ENCODE measurements around the gene PEPD.
"Not testable (repeated sequence)": the region's sequence is repeated elsewhere in the genome, so short reads cannot be mapped to it uniquely, and the experiment has no call there.

The PEPD gene

GRCh38 chr19:33555726-33556125, 34.1 kb upstream of the PEPD start:
- not testable (repeated sequence) for H3K27ac Mint-ChIP-seq (ENCODE audit: low read depth); H3K27me3 Mint-ChIP-seq; H3K36me3 Mint-ChIP-seq (ENCODE audit: insufficient read depth); H3K4me3 Mint-ChIP-seq; H3K9me3 Mint-ChIP-seq; H3K4me1 Mint-ChIP-seq; DNase-seq (ENCODE audit: low spot score in 2 of 2); ATAC-seq (replicated peaks; ENCODE audit: extremely low read depth, poor library complexity, severe bottlenecking)

GRCh38 chr19:33554821-33555220, 33.2 kb upstream of the PEPD start:
- H3K4me1 Mint-ChIP-seq, result no peaks in the 10 kb centered on the region
- H3K27me3 Mint-ChIP-seq, result peaks cover 15% of the 10 kb centered on the region
- H3K36me3 Mint-ChIP-seq (ENCODE audit: insufficient read depth), result no peaks in the 10 kb centered on the region
- H3K27ac Mint-ChIP-seq (ENCODE audit: low read depth), result no peak overlapping the region
- H3K9me3 Mint-ChIP-seq, result no peaks in the 10 kb centered on the region
- H3K4me3 Mint-ChIP-seq, result no peak overlapping the region
- DNase-seq (ENCODE audit: low spot score in 2 of 2), result no peak
- no peak for ATAC-seq (replicated peaks; ENCODE audit: extremely low read depth, poor library complexity, severe bottlenecking)

GRCh38 chr19:33554391-33554790, 32.8 kb upstream of the PEPD start:
- H3K27ac Mint-ChIP-seq (ENCODE audit: low read depth), result no peak overlapping the region
- H3K36me3 Mint-ChIP-seq (ENCODE audit: insufficient read depth), result no peaks in the 10 kb centered on the region
- peaks cover 19% of the 10 kb centered on the region for H3K27me3 Mint-ChIP-seq
- no peaks in the 10 kb centered on the region for H3K9me3 Mint-ChIP-seq
- H3K4me1 Mint-ChIP-seq, result no peaks in the 10 kb centered on the region
- H3K4me3 Mint-ChIP-seq, result no peak overlapping the region
- no peak for ATAC-seq (replicated peaks; ENCODE audit: extremely low read depth, poor library complexity, severe bottlenecking)
- no peak for DNase-seq (ENCODE audit: low spot score in 2 of 2)

GRCh38 chr19:33553530-33554310, 32.1 kb upstream of the PEPD start:
- no peaks in the 10 kb centered on the region for H3K36me3 Mint-ChIP-seq (ENCODE audit: insufficient read depth)

GRCh38 chr19:33552928-33553279, 31.3 kb upstream of the PEPD start:
- no peaks in the 10 kb centered on the region for H3K36me3 Mint-ChIP-seq (ENCODE audit: insufficient read depth)
- H3K27me3 Mint-ChIP-seq, result peaks cover 17% of the 10 kb centered on the region
- ATAC-seq (replicated peaks; ENCODE audit: extremely low read depth, poor library complexity, severe bottlenecking) (no peak), DNase-seq (ENCODE audit: low spot score in 2 of 2) (no peak)
- H3K4me3 Mint-ChIP-seq, result no peak overlapping the region
- H3K4me1 Mint-ChIP-seq, result no peaks in the 10 kb centered on the region
- no peaks in the 10 kb centered on the region for H3K9me3 Mint-ChIP-seq
- no peak overlapping the region for H3K27ac Mint-ChIP-seq (ENCODE audit: low read depth)

More at GRCh38 chr19:33553530-33554310, 32.1 kb upstream of the PEPD start:
- DNase-seq (ENCODE audit: low spot score in 2 of 2) (no peak), ATAC-seq (replicated peaks; ENCODE audit: extremely low read depth, poor library complexity, severe bottlenecking) (no peak)
- no peak overlapping the region for H3K4me3 Mint-ChIP-seq
- no peaks in the 10 kb centered on the region for H3K9me3 Mint-ChIP-seq
- peaks cover 25% of the 10 kb centered on the region for H3K27me3 Mint-ChIP-seq
- no peaks in the 10 kb centered on the region for H3K4me1 Mint-ChIP-seq
- H3K27ac Mint-ChIP-seq (ENCODE audit: low read depth), result no peak overlapping the region

GRCh38 chr19:33552191-33552927, 30.8 kb upstream of the PEPD start:
- Mint-ChIP-seq H3K36me3 (ENCODE audit: insufficient read depth) (no peaks in the 10 kb centered on the region), H3K4me1 (no peaks in the 10 kb centered on the region), H3K27me3 (peaks cover 17% of the 10 kb centered on the region), H3K9me3 (no peaks in the 10 kb centered on the region), H3K4me3 (no peak overlapping the region), H3K27ac (ENCODE audit: low read depth) (no peak overlapping the region)
- ATAC-seq (replicated peaks; ENCODE audit: extremely low read depth, poor library complexity, severe bottlenecking) (no peak), DNase-seq (ENCODE audit: low spot score in 2 of 2) (no peak)

- no peak for ATAC-seq (replicated peaks; ENCODE audit: extremely low read depth, poor library complexity, severe bottlenecking)
- no peak for DNase-seq (ENCODE audit: low spot score in 2 of 2)
- Mint-ChIP-seq H3K4me3 (no peak overlapping the region), H3K36me3 (ENCODE audit: insufficient read depth) (no peaks in the 10 kb centered on the region), H3K4me1 (no peaks in the 10 kb centered on the region), H3K9me3 (no peaks in the 10 kb centered on the region), H3K27ac (ENCODE audit: low read depth) (no peak overlapping the region), H3K27me3 (peaks cover 24% of the 10 kb centered on the region)
Observed at GRCh38 chr19:33551676-33552075, 30.1 kb upstream of the PEPD start.

GRCh38 chr19:33550768-33551167, 29.2 kb upstream of the PEPD start:
- Mint-ChIP-seq H3K27ac (ENCODE audit: low read depth) (no peak overlapping the region), H3K36me3 (ENCODE audit: insufficient read depth) (no peaks in the 10 kb centered on the region), H3K4me3 (no peak overlapping the region), H3K9me3 (no peaks in the 10 kb centered on the region), H3K27me3 (peaks cover 27% of the 10 kb centered on the region), H3K4me1 (no peaks in the 10 kb centered on the region)
- DNase-seq (ENCODE audit: low spot score in 2 of 2), result no peak
- no peak for ATAC-seq (replicated peaks; ENCODE audit: extremely low read depth, poor library complexity, severe bottlenecking)

GRCh38 chr19:33547676-33548075, 26.1 kb upstream of the PEPD start:
- DNase-seq (ENCODE audit: low spot score in 2 of 2), result no peak
- H3K27ac Mint-ChIP-seq (ENCODE audit: low read depth), result no peak overlapping the region

GRCh38 chr19:33546656-33547055, 25.1 kb upstream of the PEPD start:
- DNase-seq (ENCODE audit: low spot score in 2 of 2), result no peak
- ATAC-seq (replicated peaks; ENCODE audit: extremely low read depth, poor library complexity, severe bottlenecking), result no peak
- Mint-ChIP-seq H3K36me3 (ENCODE audit: insufficient read depth) (no peaks in the 10 kb centered on the region), H3K4me1 (no peaks in the 10 kb centered on the region), H3K27me3 (peaks cover 65% of the 10 kb centered on the region), H3K4me3 (no peak overlapping the region), H3K9me3 (no peaks in the 10 kb centered on the region), H3K27ac (ENCODE audit: low read depth) (no peak overlapping the region)

More at GRCh38 chr19:33547676-33548075, 26.1 kb upstream of the PEPD start:
- Mint-ChIP-seq H3K4me1 (no peaks in the 10 kb centered on the region), H3K9me3 (no peaks in the 10 kb centered on the region), H3K4me3 (no peak overlapping the region), H3K27me3 (peaks cover 55% of the 10 kb centered on the region), H3K36me3 (ENCODE audit: insufficient read depth) (no peaks in the 10 kb centered on the region)
- ATAC-seq (replicated peaks; ENCODE audit: extremely low read depth, poor library complexity, severe bottlenecking), result no peak

GRCh38 chr19:33545217-33545981, 23.8 kb upstream of the PEPD start:
- Mint-ChIP-seq H3K27me3 (peaks cover 76% of the 10 kb centered on the region), H3K27ac (ENCODE audit: low read depth) (no peak overlapping the region), H3K36me3 (ENCODE audit: insufficient read depth) (no peaks in the 10 kb centered on the region), H3K4me3 (no peak overlapping the region), H3K4me1 (no peaks in the 10 kb centered on the region), H3K9me3 (no peaks in the 10 kb centered on the region)
- ATAC-seq (replicated peaks; ENCODE audit: extremely low read depth, poor library complexity, severe bottlenecking) (no peak), DNase-seq (ENCODE audit: low spot score in 2 of 2) (no peak)

- no peaks in the 10 kb centered on the region for H3K4me1 Mint-ChIP-seq
- H3K36me3 Mint-ChIP-seq (ENCODE audit: insufficient read depth), result no peaks in the 10 kb centered on the region
- DNase-seq (ENCODE audit: low spot score in 2 of 2) (no peak), ATAC-seq (replicated peaks; ENCODE audit: extremely low read depth, poor library complexity, severe bottlenecking) (no peak)
- peaks cover 68% of the 10 kb centered on the region for H3K27me3 Mint-ChIP-seq
- H3K4me3 Mint-ChIP-seq, result no peak overlapping the region
- no peak overlapping the region for H3K27ac Mint-ChIP-seq (ENCODE audit: low read depth)
- no peaks in the 10 kb centered on the region for H3K9me3 Mint-ChIP-seq
Observed at GRCh38 chr19:33535226-33535625, 13.6 kb upstream of the PEPD start.
